ENCODE measurements around the gene ZDHHC23.

ZDHHC23 gene, protein sequence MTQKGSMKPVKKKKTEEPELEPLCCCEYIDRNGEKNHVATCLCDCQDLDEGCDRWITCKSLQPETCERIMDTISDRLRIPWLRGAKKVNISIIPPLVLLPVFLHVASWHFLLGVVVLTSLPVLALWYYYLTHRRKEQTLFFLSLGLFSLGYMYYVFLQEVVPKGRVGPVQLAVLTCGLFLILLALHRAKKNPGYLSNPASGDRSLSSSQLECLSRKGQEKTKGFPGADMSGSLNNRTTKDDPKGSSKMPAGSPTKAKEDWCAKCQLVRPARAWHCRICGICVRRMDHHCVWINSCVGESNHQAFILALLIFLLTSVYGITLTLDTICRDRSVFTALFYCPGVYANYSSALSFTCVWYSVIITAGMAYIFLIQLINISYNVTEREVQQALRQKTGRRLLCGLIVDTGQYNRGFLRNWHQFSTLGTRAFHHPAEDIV

DNA sequence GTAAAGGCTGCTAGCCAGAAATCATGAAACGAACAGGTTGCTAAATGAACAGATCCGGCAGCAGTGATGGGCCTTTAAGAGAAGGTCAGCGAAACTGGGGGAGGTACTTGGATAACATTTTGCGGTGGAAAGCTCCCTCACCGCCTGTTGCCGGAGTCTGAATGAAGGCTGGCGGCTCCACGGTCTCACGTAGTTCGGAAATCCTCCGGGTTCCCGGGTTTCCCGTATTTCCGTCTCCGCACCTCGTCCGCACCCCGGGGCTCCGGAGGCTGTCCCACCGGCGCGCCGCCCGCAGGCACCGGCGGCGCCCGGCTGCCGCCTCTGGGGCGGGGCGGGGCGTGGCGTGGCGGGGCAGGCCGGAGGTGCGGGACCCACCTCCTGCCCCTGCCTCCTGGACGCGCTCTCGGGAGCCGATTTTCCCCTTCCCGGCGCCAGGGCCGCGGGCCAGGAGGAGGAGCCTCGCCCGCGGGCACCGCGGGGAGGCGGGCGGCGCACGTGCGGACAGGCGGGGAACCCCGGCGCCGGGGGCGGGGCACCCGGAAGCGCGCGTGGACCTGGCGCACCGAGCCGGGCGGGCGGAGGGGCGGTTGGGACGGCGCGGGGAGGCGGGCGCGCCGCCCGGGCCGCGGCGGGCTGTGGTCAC, at the start of gene ZDHHC23:
ZDHHC23 (plus strand) TSS at position 642 of the 643 bp plus-strand sequence. CDS start 790 bp downstream, outside the sequence.
- DNase-seq: peak; percentile 79

DNA sequence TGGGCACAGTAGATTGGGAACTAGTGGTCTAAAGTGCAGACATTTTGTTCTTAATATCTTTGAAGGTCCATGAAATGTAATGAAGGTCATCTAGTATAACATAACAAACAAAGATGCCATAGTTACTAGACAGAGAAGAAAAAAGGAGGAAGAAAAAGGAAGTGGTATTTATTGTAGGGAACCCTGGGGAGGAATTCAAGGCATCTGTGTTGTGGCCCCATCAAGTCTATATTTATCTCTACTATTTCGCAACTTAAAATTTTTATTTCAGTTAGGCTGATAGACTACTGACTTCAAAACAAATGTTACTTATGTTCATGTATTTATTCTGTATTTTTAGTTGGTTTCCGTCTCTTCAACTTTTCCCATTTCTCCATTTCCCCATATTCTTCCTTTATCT, 48.9 kb upstream of the ZDHHC23 start:
- peak; percentile 46 for DNase-seq

DNA sequence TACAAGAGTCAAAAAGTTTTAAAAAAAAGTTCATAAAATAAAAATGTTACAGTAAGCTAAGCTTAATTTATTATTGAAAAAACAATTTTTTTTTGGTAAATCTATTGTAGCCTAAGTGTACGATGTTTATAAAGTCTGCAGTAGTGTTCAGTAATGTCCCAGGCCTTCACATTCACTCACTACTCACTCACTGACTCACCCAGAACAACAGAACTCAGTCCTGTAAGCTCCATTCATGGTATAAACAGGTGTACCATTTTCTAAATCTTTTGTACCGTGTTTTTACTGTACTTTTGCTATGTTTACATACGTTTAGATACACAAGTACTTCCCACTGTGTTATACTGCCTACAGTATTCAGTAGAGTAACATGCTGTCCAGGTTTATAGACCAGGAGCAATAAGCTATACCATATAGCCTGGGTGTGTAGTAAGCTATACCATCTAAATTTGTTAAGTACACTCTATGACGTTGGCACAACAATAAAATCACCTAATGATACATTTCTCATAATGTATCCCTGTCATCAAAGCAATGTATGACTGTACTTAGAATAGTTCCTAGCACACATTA, 41.2 kb upstream of the ZDHHC23 start:
- DNase-seq: no peak

DNA sequence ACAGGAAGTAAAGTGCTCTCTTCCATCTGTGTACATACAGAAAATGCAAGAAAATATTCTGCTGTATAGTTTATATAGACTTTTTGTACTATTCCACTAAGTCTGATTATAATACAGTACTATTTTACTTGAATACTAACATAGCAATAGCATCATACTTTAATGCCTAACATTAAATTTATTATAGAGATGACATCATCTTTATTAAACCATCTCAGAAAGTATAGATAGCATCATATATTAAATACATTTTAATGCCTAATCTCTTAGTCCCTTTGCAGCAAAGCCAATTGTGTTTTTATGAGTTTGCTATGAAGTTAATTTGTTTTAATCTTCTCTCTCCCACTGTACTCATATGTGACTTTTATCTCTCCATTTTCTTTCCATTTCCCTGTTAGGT, 39.7 kb upstream of the ZDHHC23 start:
- no peak for DNase-seq

DNA sequence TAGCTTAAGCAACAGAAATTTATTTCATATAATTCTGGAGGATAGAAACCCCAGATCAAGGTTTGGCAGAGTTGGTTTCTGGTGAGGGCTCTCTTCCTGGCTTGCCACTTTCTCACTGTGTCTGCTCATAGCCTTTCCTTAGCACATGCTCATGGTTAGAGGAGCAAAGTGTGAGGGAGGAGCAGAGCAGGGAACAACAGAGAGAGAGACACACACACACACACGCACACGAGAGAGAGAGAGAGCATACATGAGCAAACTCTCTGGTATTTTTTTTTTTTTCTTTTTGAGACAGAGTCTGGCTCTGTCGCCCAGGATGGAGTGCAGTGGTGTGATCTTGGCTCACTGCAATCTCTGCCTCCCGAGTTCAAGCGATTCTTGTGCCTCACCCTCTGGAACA, 36.8 kb upstream of the ZDHHC23 start:
- no peak for DNase-seq

DNA sequence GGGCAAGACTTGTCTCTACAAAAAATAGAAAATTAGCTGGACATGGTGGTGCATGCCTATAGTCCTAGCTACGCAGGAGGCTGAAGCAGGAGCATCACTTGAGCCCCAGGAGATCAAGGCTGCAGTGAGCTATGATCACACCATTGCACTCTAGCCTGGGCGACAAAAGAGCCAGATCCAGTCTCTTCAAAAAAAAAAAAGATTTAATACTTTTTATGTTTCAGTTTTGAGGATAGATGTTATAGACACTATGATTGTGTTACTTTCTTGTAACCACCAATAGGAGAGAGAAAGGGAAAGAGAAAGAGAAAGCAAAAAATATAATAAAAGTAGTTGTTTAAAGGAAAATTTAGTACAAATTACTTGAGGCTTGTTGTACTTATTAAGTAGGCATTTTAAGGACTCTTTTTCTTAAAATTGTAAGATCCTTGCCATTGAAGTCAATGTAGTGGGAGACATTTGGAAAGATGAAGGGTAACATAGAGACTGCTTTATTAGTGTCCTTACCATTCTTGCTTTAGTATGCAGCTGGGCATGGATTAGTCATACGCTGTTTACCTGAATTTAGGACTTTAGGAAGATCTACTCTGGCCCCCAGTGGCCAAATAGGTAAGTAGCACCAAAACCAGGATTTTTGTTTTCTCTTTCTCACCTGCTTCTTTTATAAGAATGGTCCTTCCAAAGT, 35.1 kb upstream of the ZDHHC23 start:
- DNase-seq: peak; percentile 78

DNA sequence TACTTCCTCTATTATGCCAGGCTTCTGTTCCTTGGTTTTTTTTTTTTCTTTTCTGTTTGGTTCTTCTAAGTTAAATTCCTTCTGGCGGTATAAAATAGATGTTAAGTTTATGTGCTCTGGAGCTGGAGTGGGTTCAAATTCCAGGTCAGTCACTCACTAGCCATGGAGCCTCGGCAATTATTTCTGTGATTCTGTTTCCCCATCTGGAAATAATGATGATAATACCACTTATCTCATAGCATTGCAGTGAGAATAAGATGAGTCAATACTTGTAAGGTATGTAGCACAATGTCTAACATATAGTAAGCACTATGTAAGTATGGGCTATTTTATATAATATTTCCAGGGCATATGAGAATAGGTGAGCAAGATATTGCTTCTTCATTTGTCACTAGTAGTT, 33.2 kb upstream of the ZDHHC23 start:
- no peak for DNase-seq

DNA sequence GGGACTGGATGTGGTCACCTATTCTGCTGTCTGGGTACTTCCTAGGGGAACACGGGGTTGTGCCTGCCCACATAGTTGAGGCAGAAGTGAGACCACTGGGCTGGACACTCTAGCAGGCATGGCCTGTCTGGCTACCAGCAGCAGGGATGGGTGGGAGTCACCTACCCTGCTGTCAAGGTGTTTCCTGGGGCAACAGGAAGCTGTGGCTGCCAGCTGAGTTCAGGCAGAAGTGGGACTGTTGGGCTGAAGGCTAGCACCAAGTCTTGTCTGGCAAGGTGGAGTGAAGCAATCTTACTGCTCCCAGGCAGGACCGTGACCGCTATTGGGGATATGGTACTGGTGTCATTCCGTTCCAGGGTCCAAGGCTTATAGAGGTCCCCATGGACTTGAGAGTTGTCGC, 20.3 kb upstream of the ZDHHC23 start:
- peak; percentile 47 for DNase-seq

DNA sequence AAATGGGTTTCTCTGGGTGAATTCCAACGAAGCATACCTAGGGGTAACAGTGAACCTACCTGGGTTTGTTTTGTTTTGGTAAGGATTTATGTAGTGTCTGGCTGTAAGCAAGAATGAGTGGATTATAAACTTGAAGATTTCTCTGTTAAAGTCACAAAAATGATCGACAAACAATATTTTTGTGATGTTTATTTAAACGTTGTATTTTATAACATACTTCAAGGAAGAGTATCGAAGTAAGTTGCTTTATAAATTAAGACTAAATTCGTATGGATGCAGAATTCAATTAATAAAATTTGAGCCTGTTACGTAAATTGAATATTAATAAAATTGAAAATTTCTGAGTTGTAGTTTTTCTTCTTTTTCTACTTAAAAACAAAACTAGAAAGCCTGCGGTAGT, 982 bp upstream of the ZDHHC23 start:
- no peak for DNase-seq

DNA sequence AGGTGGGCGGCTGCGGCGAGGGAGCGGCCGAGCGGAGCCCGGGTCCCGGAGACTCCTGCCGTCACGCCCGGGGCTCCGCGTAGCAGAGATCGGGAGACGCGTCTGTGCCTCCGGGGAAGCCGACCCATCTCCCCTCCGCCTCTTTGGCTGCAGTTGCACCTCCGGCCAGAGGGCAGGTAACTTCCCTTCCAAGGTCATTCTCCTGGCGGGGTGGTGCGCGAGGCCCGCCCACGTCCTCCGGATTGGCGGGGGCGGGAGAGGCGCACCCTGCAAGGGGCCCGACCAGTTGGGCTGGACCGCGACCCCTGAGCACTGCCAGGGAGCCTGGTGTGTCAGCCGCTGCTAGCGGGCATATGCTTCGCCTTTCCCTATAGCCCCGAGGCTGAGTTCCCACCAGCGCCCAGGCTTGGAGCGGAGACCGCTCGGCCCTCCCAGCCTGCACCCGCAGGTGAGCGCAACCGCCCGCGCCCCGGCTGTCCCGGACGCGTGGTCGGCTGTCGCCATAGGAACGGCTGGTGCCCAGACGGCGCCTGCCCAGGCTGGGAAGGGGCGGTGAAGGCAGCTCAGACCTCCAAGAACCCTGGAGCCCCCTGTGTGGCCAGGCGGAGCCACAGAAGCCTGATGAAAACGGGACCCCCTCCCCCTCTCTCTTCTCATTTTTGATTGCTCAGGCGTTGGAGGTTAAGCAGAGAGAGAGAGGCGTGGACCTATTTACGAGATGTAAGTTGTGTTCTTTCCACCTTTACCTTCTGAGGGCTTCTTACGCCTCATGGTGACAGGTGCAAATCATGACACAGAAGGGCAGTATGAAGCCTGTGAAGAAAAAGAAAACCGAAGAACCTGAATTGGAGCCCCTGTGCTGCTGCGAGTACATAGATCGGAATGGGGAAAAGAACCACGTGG, 453 bp downstream of the ZDHHC23 start:
- peak; percentile 46 for DNase-seq

DNA sequence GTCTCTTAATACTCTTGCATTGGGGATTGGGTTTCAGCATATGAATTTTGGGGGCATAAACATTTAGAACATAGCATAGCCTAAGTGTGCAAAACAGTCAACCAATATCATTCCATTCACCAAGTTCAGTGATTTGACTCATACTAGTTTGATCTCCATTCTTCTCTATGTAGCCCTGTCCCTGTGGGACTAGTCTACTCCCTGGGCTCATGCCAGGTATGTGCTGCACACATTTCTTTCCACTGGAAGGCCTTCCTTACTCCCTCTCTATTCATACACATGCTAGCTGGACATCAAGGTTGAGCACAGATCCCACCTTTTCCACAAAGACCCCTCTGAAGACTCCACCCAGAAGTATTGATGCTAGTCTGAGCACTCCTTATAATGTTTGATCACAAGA, 5.1 kb downstream of the ZDHHC23 start:
- DNase-seq: no peak

DNA sequence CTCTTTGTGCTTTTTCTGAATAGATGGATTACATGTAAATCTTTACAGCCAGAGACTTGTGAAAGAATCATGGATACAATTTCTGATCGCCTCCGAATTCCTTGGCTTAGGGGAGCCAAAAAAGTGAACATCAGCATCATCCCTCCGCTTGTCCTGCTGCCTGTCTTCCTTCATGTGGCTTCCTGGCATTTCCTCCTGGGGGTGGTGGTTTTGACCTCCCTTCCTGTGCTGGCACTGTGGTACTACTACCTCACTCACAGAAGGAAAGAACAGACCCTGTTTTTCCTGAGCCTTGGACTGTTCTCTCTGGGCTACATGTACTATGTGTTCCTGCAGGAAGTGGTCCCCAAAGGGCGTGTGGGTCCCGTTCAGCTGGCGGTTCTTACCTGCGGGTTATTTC, 5.9 kb downstream of the ZDHHC23 start:
- DNase-seq: peak; percentile 8

DNA sequence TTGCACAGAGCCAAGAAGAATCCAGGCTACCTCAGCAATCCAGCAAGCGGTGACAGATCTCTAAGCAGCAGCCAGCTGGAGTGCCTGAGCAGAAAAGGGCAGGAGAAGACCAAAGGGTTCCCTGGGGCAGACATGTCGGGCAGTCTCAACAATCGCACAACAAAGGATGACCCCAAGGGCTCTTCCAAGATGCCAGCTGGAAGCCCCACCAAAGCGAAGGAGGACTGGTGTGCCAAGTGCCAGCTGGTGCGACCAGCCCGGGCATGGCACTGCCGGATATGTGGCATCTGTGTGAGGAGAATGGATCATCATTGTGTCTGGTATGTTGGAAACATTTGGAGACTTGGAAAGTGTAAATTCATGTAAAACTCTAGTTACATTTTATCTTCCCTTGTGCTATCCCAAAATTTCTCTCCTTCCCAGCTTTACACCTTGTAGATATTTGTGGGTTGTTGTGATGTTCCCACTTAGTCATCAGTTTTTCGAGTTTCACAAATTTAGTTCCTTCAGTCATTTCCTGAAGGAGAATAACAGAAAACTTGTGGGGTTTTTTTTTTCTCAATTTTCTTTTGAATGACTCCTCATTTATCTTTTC, 6.4 kb downstream of the ZDHHC23 start:
- DNase-seq: no peak

DNA sequence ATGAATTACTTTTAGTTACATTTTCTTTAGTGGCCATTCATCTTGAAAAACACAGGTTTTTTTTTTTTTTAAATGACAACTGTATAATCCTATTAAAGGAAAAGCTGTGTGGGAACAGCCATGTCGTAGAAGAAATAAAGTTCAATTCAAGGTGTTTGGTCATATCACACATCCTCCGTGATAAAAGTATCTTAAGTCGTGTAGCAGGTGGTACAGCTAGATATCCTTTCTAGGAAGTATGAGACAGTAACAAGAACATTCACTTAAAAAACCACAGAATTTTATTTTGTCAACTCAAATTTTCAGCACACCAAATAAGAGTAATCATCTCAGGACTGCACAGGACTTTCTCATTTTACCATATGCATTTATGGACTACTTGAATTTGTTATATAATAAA, 16.1 kb downstream of the ZDHHC23 start:
- peak; percentile 45 for DNase-seq

DNA sequence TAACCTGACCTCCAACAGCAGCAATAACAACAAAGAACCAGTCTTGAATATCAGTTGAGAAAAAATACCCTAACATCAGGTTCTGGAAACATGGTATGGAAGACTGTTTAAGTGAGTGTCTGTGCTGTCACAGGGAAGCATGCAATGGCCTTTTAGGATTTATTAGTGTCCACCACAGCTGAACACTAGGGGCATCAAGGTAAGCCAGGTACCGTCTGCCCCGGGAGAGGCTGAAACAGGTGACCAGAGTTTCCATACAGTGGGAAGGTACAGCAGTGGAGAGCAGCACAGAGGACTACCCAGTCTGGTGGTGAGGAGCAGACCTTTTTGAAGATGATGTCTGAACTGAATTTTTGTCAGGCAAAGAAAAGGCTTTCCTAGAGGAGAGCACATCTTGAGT, 18.4 kb downstream of the ZDHHC23 start:
- no peak for DNase-seq

DNA sequence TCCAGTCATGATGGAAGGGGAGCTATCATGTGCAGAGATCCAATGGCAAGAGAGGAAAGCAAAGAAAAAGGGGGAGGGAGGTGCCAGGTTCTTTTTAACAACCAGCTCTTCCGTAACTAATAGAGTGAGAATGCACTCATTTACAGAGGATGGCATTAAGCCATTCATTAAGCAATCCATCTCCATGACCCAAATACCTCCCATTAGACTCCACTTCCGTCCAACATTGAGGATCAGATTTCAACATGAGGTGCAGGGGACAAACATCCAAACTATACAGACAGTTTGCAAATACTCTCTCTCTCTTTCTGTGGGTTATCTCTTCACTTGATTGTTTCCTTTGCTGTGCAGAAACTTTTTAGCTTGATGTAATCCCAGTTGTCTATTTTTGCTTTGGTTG, 21.2 kb downstream of the ZDHHC23 start:
- no peak for DNase-seq

DNA sequence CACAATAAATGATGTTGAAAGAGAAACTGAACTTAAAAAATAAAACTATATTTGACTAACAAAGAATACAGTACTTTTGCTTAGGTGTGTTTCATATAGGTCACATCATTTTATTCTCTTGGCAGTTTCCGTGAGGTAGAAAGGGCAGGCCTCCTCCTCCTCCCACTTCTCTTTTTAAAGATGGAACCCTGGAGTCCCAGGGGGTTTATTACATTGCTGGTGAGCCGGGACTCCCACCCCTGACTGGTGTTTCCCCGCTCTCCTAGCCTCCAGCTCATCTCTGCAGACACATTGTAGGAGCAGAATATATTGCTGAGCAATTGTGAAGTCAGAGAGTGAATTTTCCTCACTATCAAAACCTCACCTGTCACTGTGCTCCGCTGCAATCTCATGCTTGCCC, 30.0 kb downstream of the ZDHHC23 start:
- DNase-seq: no peak

DNA sequence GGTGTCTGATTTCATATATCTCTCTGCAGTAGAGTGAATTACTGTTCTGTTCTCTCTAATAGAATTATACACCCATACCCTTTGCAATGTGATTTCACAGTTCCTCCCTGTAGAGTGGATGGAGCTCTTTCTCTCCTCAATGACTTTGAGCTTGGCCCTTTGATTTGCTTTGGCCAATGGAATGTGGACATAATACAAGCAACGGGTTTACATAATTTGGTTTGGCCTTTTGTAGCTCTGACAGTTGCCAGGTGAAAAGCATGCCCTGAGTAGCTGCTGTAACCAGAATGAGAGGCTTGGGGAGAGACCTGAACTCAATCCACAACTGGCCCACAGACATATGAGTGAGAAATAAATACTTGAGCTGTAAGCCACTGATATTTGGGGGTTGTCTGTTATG, 32.1 kb downstream of the ZDHHC23 start:
- DNase-seq: no peak

DNA sequence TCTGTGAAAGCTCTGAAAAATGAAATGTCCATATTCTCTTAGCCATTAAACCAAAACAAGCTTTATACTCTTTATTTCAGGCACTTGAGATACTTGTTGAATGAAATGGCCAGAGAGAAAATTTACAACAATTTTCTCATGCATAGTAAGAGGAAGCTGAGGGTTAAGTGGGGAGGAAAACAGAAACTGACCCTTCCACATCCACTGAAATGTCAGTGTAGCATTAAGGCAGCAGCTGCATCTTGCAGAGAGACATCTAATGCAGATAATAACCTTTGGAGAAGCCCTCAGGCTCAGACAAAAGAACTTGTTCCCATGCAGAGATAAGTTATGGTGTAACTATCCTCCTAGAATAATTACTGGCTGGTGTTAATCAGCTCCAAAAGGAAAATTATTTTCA, 34.0 kb downstream of the ZDHHC23 start:
- peak; percentile 1 for DNase-seq

DNA sequence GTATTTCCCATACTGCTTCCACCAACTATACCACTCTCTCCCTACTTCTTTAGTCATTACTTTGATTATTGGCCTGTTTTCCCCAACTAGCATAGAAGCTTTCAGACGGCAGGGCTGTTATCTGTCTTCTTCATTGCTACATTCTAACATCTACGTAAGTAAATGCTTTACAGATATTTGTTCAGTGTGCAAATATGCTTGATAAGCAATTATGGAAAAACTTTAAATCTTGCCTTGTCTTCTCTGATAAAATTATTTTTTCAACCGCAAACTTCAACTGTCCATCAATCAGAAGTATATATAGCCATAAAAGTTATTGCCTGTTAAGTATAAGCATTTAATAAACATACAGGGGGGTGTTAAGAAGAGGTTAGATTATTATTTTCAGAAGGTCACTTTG, 35.7 kb downstream of the ZDHHC23 start:
- no peak for DNase-seq

DNA sequence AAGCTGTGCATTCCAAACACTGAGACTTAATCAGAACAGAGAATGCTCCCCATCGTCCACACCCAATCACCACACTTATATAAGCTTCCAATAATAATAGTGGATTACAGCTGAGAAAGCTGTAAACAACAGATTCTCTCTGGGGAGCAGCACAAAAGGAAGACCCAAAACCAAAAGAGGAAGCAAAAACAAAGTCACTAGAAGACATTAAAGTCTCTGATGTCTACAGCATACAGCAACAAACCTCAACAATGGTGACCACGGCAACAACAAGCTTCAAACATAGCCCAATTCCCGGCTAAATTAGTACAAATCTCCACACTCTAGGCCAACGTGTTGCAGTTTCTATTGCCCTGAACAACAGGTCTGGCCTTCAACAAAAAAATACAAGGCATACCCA, 37.7 kb downstream of the ZDHHC23 start:
- DNase-seq: peak; percentile 47

DNA sequence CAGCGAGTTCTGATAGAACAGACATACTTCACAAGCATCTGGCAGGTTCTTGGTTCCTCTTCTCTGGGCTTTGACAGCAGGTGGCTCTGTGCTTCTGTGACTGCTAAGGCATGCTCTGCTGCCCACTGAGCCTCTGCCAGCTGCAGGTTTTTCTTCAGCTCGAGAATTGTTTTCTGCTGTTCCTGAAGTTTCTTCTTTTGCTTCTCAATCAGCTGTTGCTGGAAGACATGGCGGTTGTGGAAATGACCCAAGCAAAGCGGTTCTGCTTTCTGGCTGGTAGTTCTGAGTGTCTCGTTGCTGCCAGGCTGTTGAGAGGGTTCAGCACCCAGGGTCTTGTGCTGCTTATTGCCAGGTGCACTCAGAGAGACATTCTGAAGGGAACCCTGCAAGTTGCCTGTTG, 57.7 kb downstream of the ZDHHC23 start:
- DNase-seq: no peak

Data from hematopoietic multipotent progenitor cell treated with erythropoietin and hydrocortisone succinate and interleukin-3 and kit ligand, for 4 days (in vitro differentiated cells).